Breast epithelium (tissue), 4 donors: ENCODE data around the gene ARHGAP15. TPM values are rescaled to one million over a fixed set of nuclear protein-coding genes. Genes with fewer than 3 reads are reported as not detected.

Source experiments
- DNase-seq, 2 donors: peaks; one replicate each; pipeline ENCODE4 v3.0.0-alpha.2; 2019; ENCODE audit warnings: low spot score in 2 of 2
- H3K27ac ChIP-seq, 2 donors: fragments of 200-600 bp; sonication (generic) in 1 of 2; one replicate each; pipeline ENCODE4 v1.5.1; 2016 to 2019; ENCODE audit warnings: mild to moderate bottlenecking in 1 of 2
- H3K27me3 ChIP-seq, 2 donors: fragments of 200-600 bp; sonication (generic) in 1 of 2; one replicate each; pipeline versions ENCODE4 v1.5.1 to v1.6.0; 2017 to 2019; ENCODE audit warnings: control low read depth in 1 of 2, mild to moderate bottlenecking in 1 of 2
- H3K36me3 ChIP-seq: fragments of 200-600 bp; one replicate; pipeline ENCODE4 v1.5.1; 2019
- H3K4me1 ChIP-seq, 2 donors: fragments of 200-600 bp; sonication (generic); one replicate each; pipeline ENCODE4 v1.5.1; 2016 to 2019; ENCODE audit warnings: control low read depth in 1 of 2
- H3K4me3 ChIP-seq, 3 donors: fragments of 200-600 bp; sonication (generic); 1 replicate in 2 of 3; 2 replicates in 1 of 3; pipeline ENCODE4 v1.5.1; 2016 to 2019; ENCODE audit warnings: mild to moderate bottlenecking in 3 of 3, moderate library complexity in 2 of 3
- H3K9me3 ChIP-seq, 2 donors: fragments of 200-600 bp; sonication (generic) in 1 of 2; one replicate each; pipeline ENCODE4 v1.5.1; 2016 to 2019; ENCODE audit warnings: control low read depth in 1 of 2
- CTCF ChIP-seq, 3 donors: fragments of 450-650 bp; IDR thresholded peaks; one replicate each; pipeline ENCODE4 v1.5.1; 2016 to 2017; ENCODE audit warnings: antibody characterized with exemption in 3 of 3, mild to moderate bottlenecking in 3 of 3, moderate library complexity in 3 of 3
- POLR2A ChIP-seq: fragments of 450-650 bp; IDR thresholded peaks from one replicate; pipeline ENCODE4 v1.6.1; 2016; ENCODE audit warnings: antibody characterized with exemption, mild to moderate bottlenecking, moderate library complexity
- POLR2AphosphoS5 ChIP-seq, 3 donors: sonication (generic); formaldehyde crosslinking; IDR thresholded peaks; one replicate each; pipeline ENCODE4 v1.6.1; 2017; ENCODE audit warnings: antibody characterized with exemption in 3 of 3
- intact Hi-C: fragments of 100-400 bp; cut with DNase I; formaldehyde crosslinking; loops from one replicate; pipeline ENCODE4 v1.15.1; 2023; ENCODE audit warnings: low total_unique reads
- total RNA-seq, 3 donors: library from RNA; depleted of rRNA; stranded (reverse); fragments of >200 nt; gene quantifications; one replicate each; pipeline ENCODE4 v1.1.0, GENCODE V29; 2016

ARHGAP15 gene
- total RNA-seq, 3 donors from 2014 or later = 8.9 to 13.4 (median 10.7) TPM

- intact Hi-C loops = no loop called here
- no peaks in the 10 kb centered on the region for H3K4me1 ChIP-seq
- H3K36me3 ChIP-seq = no peaks in the 10 kb centered on the region
- no peak overlapping the region for H3K4me3 ChIP-seq
- no peak for DNase-seq
- H3K9me3 ChIP-seq = no peaks in the 10 kb centered on the region
- no peak overlapping the region for H3K27ac ChIP-seq
- H3K27me3 ChIP-seq = no peaks in the 10 kb centered on the region
- TF ChIP-seq POLR2A = no peak
These were observed 264.8 kb downstream of the ARHGAP15 start for GRCh38 chr2:143394062-143394461.

- DNase-seq = no peak
- Histone ChIP-seq H3K36me3 (no peaks in the 10 kb centered on the region), H3K27me3 (no peaks in the 10 kb centered on the region), H3K9me3 (no peaks in the 10 kb centered on the region), H3K4me3 (peak overlapping the region in 1 of 3 donors; percentile 28), H3K27ac (peak overlapping the region in 1 of 2 donors; percentile 19), H3K4me1 (no peaks in the 10 kb centered on the region)
- TF ChIP-seq POLR2AphosphoS5 (IDR thresholded peaks at IDR 0.05) (no peak), CTCF (IDR thresholded peaks at IDR 0.05) (no peak), POLR2A (no peak)
- intact Hi-C loops = no loop called here
These were observed 268.8 kb downstream of the ARHGAP15 start for GRCh38 chr2:143397884-143398614.

GRCh38 chr2:143398781-143399180, 269.6 kb downstream of the ARHGAP15 start:
- H3K27ac ChIP-seq = no peak overlapping the region
- H3K4me3 ChIP-seq = no peak overlapping the region
- TF ChIP-seq CTCF (IDR thresholded peaks at IDR 0.05) (no peak), POLR2AphosphoS5 (IDR thresholded peaks at IDR 0.05) (no peak)
- DNase-seq = no peak
- intact Hi-C loops = no loop called here
- no peaks in the 10 kb centered on the region for H3K4me1 ChIP-seq
- no peaks in the 10 kb centered on the region for H3K9me3 ChIP-seq
- H3K36me3 ChIP-seq = no peaks in the 10 kb centered on the region
- H3K27me3 ChIP-seq = no peaks in the 10 kb centered on the region

GRCh38 chr2:143399631-143400069, 270.4 kb downstream of the ARHGAP15 start:
- no peaks in the 10 kb centered on the region for H3K27me3 ChIP-seq
- H3K4me1 ChIP-seq = no peaks in the 10 kb centered on the region
- TF ChIP-seq CTCF (IDR thresholded peaks at IDR 0.05) = no peak
- no peak for TF ChIP-seq POLR2AphosphoS5 (IDR thresholded peaks at IDR 0.05)
- no peak for TF ChIP-seq POLR2A
- H3K36me3 ChIP-seq = no peaks in the 10 kb centered on the region
- H3K27ac ChIP-seq = no peak overlapping the region
- no peak overlapping the region for H3K4me3 ChIP-seq
- DNase-seq = no peak
- no peaks in the 10 kb centered on the region for H3K9me3 ChIP-seq
- intact Hi-C loops = no loop called here

GRCh38 chr2:143401861-143402260, 272.6 kb downstream of the ARHGAP15 start:
- intact Hi-C loops = no loop called here
- TF ChIP-seq CTCF (IDR thresholded peaks at IDR 0.05) (no peak), POLR2AphosphoS5 (IDR thresholded peaks at IDR 0.05) (no peak), POLR2A (no peak)
- Histone ChIP-seq H3K36me3 (no peaks in the 10 kb centered on the region), H3K27me3 (no peaks in the 10 kb centered on the region), H3K4me1 (no peaks in the 10 kb centered on the region), H3K4me3 (no peak overlapping the region), H3K9me3 (peaks cover 0 to 4% of the 10 kb centered on the region in 2 donors), H3K27ac (no peak overlapping the region)
- no peak for DNase-seq
